HL-60/S4 treated with phorbol 12-myristate 13-acetate at 8.2 ng/mL for 4 days and 3 days (cell line): Measurements from ENCODE around the gene TTC27.

Source experiments
- in situ Hi-C: fragments of 300-500 bp; cut with MboI; formaldehyde crosslinking; loops from 2 replicates; pipeline ENCODE4 v1.15.0; 2022; ENCODE audit warnings: low sequenced_read_pairs

Gene TTC27

GRCh38 chr2:32666704-32667103, 38.9 kb downstream of the TTC27 start:
- in situ Hi-C loops = no loop called here

- in situ Hi-C loops = no loop called here
Measured at GRCh38 chr2:32668254-32668653, 40.4 kb downstream of the TTC27 start.

- in situ Hi-C loops = no loop called here
Measured at GRCh38 chr2:32671885-32672533, 44.2 kb downstream of the TTC27 start.

- in situ Hi-C loops = no loop called here
Measured at GRCh38 chr2:32678825-32679224, 51.0 kb downstream of the TTC27 start.

- in situ Hi-C loops = no loop called here
Measured at GRCh38 chr2:32680942-32681341, 53.1 kb downstream of the TTC27 start.

GRCh38 chr2:32683520-32684086, 55.8 kb downstream of the TTC27 start:
- in situ Hi-C loops = no loop called here

- in situ Hi-C loops = no loop called here
Measured at GRCh38 chr2:32688541-32688940, 60.7 kb downstream of the TTC27 start.

- in situ Hi-C loops = no loop called here
Measured at GRCh38 chr2:32691678-32692077, 63.8 kb downstream of the TTC27 start.

GRCh38 chr2:32696439-32696838, 68.6 kb downstream of the TTC27 start:
- in situ Hi-C loops = no loop called here

- in situ Hi-C loops = no loop called here
Measured at GRCh38 chr2:32697156-32697555, 69.3 kb downstream of the TTC27 start.

- in situ Hi-C loops = no loop called here
Measured at GRCh38 chr2:32699151-32699550, 71.3 kb downstream of the TTC27 start.

- in situ Hi-C loops = no loop called here
Measured at GRCh38 chr2:32701806-32702205, 74.0 kb downstream of the TTC27 start.

- in situ Hi-C loops = no loop called here
Measured at GRCh38 chr2:32702303-32703064, 74.6 kb downstream of the TTC27 start.

GRCh38 chr2:32706815-32707579, 79.1 kb downstream of the TTC27 start:
- in situ Hi-C loops = no loop called here

- in situ Hi-C loops = no loop called here
Measured at GRCh38 chr2:32711219-32711618, 83.4 kb downstream of the TTC27 start.

- in situ Hi-C loops = no loop called here
Measured at GRCh38 chr2:32711908-32712501, 84.2 kb downstream of the TTC27 start.

- in situ Hi-C loops = no loop called here
Measured at GRCh38 chr2:32712870-32713269, 85.0 kb downstream of the TTC27 start.

GRCh38 chr2:32714521-32714920, 86.7 kb downstream of the TTC27 start:
- in situ Hi-C loops = no loop called here

- in situ Hi-C loops = no loop called here
Measured at GRCh38 chr2:32715391-32715841, 87.6 kb downstream of the TTC27 start.

GRCh38 chr2:32715981-32716380, 88.1 kb downstream of the TTC27 start:
- in situ Hi-C loops = no loop called here

- in situ Hi-C loops = no loop called here
Measured at GRCh38 chr2:32716598-32716997, 88.7 kb downstream of the TTC27 start.
